HG03575 (cell line): Measurements from ENCODE around the gene TLR10.
"Not testable (repeated sequence)": the region's sequence is repeated elsewhere in the genome, so short reads cannot be mapped to it uniquely, and the experiment has no call there.

Source experiments
- ATAC-seq: cut with Tn5 transposase; IDR thresholded peaks from one replicate; pipeline ENCODE4 v1.9.1; 2021; ENCODE audit not compliant: unreplicated experiment, insufficient number of reproducible peaks, low FRiP score; ENCODE audit errors: extremely low read depth

TLR10 gene

DNA sequence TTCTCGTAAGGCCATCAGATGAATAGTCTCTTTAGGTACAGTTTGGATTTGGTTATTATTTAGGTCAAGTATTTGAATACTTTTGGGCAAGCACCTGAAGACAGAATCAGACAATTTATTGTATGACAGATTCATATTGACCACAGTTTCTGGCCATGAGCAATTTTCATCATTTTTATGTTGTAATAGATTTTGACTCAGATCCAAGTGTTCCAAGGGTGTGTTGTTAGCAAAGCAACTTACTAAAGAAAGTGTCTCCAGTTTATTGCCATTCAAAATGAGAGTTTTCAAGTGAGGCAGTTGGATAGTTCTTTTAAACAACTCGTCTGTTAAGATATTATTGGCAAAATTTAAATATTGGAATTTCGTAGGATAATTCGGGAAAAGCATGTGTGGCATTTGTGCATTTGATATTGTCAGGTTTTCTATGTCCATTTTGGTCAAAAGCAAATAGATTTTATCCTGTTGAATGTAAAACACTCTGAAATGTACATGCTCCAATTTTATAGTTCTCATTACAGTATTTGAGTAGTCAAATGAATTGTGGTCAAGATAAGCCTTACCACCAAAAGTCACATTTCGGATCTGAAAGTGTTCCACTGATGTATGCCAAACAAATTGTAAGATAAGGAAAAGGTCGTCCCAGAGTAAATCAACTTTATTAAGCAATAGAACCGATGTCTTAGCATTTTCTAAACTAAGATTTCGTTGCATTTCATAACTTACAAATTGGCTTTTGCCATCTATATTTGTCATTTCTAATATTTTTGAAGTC, 8.4 kb downstream of the TLR10 start:
- ATAC-seq = no peak

- ATAC-seq = not testable (repeated sequence)
Observed at GRCh38 chr4:38770281-38770680, 12.5 kb downstream of the TLR10 start.

DNA sequence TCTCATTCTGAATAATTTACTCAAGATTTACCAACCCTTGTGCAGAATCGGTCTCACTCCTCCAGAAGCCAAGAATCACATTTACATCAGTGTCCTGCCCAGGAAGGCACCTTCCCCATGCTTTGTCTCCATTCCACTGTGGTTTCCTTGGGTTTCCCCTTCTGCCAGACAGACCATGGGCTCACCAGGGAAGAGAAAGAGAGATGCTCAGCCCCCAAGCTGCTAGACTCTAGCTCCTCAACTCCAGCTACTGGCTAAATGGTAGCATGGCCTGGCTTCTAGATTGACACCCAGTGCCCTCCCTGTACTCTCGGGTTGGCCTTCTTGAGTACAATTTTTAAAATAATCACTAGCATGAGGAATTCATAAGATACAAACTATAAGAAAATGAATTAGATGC, 12.9 kb downstream of the TLR10 start:
- ATAC-seq = no peak

DNA sequence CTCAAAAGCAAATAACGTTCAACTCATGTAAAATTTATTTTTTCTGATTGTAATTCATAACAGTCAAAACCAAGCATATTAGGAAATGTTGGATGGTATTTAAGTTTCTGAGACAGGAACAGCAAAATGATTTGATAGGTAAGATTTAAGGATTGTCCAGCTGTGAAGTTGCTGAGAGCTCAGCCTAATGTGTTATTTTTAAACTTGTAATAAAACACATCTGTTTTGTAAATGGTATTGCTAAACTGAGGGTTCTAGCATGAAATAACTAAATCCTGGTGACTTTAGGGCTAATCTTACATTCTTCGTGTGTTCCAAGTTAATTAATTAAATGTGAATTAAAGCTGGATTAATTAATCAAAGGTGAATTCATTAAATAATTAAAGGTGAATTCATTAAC, 13.3 kb downstream of the TLR10 start:
- no peak for ATAC-seq

- ATAC-seq = no peak
Observed at GRCh38 chr4:38768968-38769394, 13.8 kb downstream of the TLR10 start.

DNA sequence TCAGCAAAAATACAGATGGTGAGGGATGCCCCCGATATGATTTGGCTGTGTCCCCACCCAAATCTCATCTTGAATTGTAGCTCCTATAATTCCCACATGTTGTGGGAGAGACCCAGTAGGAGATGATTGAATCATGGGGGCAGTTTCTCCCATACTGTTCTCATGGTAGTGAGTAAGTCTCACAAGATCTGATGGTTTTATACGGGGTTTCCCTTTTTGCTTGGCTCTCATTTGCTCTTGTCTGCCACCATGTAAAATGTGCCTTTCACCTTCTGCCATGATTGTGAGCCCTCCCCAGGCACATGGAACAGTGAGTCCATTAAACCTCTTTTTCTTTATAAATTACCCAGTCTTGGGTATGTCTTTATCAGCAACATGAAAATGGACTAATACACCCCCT, 15.8 kb downstream of the TLR10 start:
- not testable (repeated sequence) for ATAC-seq

GRCh38 chr4:38765382-38765781, 17.4 kb downstream of the TLR10 start:
- no peak for ATAC-seq

GRCh38 chr4:38764277-38764676, 18.5 kb downstream of the TLR10 start:
- ATAC-seq = no peak

GRCh38 chr4:38762560-38762959, 20.2 kb downstream of the TLR10 start:
- ATAC-seq = no peak

DNA sequence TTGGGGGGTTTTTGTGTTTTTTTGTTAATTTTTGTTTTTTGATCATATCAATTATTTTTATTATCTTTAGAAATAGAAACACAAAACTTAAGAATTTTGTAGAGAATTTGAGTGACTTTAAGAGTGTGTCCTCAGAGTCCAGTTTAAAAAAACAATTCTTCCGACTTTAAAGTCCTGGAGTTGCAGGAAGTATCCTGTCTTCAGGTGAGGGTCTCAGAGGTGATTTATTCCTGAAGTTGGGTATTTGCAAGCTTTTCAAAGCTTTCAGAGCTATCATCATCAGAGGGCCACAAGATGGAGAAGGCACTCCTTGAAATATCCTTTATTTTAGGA, 23.0 kb downstream of the TLR10 start:
- ATAC-seq = no peak

DNA sequence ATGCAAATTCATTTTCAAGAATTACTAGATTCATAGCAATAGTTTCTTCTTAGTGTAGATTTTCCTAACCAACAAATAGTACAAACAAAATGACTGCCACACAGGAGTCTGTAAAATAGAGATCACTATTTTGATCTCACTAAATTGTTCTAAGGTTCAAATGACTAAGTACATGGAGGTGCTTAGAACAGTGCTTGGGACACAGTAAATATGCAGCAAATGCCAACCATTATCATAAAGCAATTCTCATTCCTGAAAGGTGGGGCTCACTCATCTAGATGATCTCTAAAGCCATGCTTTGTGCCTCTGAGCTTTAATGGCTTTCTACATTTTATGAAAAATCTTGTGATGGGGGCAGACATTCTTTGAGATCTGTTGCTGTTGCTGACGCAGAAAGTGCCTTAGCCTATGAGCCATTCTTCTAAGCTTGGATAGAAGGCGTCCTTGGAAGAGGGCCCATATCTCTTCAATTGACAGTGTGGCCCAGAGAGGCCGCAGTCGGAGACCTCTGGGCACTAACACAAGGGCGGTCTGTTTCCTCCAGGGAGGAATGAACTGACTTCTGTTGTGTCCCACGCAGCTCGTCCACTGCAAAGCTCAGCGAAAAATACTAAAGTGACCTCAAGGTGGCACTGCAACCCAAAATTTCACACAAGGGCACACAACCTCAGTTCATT, 23.5 kb downstream of the TLR10 start:
- no peak for ATAC-seq

DNA sequence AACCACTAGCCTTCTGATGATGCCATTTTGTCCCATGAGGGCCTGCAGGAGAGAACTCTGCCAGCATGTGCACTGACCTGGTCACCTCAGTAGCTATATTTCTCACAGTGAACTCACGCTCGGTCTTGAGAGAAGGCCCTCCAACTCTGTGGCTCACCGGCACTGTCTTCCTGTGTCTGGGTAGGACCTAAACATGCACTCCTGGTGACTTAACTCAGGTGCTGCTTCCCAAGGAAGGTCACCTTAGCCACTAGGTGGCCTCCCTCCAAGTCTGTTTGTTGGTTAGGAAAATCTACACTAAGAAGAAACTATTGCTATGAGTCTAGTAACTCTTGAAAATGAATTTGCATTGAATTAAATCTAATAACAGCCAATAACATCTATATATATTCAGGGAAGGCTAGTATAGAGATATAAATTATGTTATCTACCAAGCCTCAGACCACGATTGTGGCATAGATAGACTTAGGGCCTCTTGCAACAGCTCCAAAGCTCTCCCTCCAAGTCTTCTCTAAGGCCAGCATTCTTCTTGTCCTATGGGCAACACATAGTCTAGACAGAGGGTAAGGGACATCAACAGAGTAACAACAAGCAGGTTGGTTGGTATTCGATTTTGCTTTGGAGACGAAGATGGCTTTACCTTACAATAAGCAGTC, 24.7 kb downstream of the TLR10 start:
- no peak for ATAC-seq

- ATAC-seq = no peak
Observed at GRCh38 chr4:38752941-38753806, 29.6 kb downstream of the TLR10 start.

DNA sequence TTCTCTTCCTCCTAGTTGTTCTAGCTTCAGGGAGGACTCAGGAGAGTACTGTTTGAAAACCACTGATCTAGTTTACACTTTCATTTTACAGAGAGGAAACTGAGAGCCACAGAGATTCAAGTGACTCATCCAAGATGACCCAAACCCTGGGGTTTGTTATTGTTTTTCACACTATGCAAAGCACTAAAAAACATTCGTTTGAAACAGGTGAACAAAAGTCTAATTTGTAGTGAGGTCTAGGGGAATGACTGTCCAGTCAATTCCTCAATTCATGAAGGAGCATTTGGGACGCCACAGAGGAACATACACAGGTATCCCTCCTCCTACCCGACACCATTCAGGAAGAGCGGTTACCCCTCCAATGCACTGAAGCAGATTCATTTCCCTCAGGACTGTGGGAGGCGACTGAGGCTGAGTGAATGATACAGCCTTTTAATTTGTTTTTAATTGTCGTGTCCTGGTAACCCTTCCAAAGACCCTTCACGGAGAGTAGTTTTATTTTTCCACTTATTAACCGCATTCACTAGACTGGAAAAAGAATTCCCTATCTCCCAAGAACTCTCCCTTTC, 30.3 kb downstream of the TLR10 start:
- no peak for ATAC-seq

GRCh38 chr4:38751341-38752010, 31.3 kb downstream of the TLR10 start:
- ATAC-seq = no peak

DNA sequence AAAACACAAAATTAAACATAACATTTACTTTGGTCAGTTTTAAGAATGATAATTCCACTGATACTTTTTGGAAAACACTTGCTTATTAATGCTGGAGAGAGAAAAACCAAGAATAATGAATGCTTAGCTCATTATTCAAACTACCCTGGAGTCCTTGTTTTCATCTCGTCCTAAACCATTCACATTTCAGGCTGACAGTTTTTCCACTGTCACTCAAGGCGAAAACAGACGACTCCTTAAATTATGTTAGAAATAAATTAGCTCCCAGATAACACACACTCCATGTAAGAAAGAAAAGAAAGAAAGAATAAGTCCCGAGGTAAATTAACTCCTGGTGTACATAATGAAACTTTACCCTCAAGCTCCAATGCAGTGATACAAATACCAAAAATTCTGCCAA, 33.5 kb downstream of the TLR10 start:
- ATAC-seq = no peak

GRCh38 chr4:38747629-38748028, 35.2 kb downstream of the TLR10 start:
- no peak for ATAC-seq

GRCh38 chr4:38745881-38746280, 36.9 kb downstream of the TLR10 start:
- no peak for ATAC-seq

GRCh38 chr4:38743866-38744265, 38.9 kb downstream of the TLR10 start:
- ATAC-seq = no peak
